Measurements from ENCODE around the gene GRIK4. TPM values are rescaled to one million over a fixed set of nuclear protein-coding genes. Genes with fewer than 3 reads are reported as not detected.

Gene GRIK4
- total RNA-seq, 4 donors from 2014 or later = under 0.01 to 0.69 (median 0.25) TPM

GRCh38 chr11:120800206-120800605 is 288.7 kb downstream of the GRIK4 start:
- WGBS, 2 donors (ENCODE audit: low coverage in 1 of 2) = 64 to 65% methylated on average over 3 to 6 of the region's 7 CpGs

GRCh38 chr11:120801801-120802689 is 290.5 kb downstream of the GRIK4 start:
- Histone ChIP-seq H3K27me3 (peaks cover 44% of the 10 kb centered on the region), H3K9me3 (no peaks in the 10 kb centered on the region), H3K4me1 (no peaks in the 10 kb centered on the region), H3K4me3 (no peak overlapping the region), H3K27ac (no peak overlapping the region), H3K36me3 (no peaks in the 10 kb centered on the region)
- peak; percentile 50 for ATAC-seq
- WGBS, 2 donors (ENCODE audit: low coverage in 1 of 2) = 29 to 68% methylated on average over 4 to 7 of the region's 9 CpGs
- TF ChIP-seq CTCF (IDR thresholded peaks at IDR 0.05) (peak; percentile 64 to 82 (median 77)), POLR2AphosphoS5 (IDR thresholded peaks at IDR 0.05) (no peak)

More at GRCh38 chr11:120800206-120800605, 288.7 kb downstream of the GRIK4 start:
- Histone ChIP-seq H3K4me1 (no peaks in the 10 kb centered on the region), H3K4me3 (no peak overlapping the region), H3K36me3 (no peaks in the 10 kb centered on the region), H3K9me3 (no peaks in the 10 kb centered on the region), H3K27me3 (peaks cover 43% of the 10 kb centered on the region), H3K27ac (no peak overlapping the region)
- no peak for ATAC-seq
- TF ChIP-seq POLR2AphosphoS5 (IDR thresholded peaks at IDR 0.05) (no peak), CTCF (IDR thresholded peaks at IDR 0.05) (no peak), EP300 (IDR thresholded peaks at IDR 0.05) (no peak), POLR2A (IDR thresholded peaks at IDR 0.05) (no peak)

GRCh38 chr11:120805960-120806555 is 294.5 kb downstream of the GRIK4 start:
- Histone ChIP-seq H3K4me3 (no peak overlapping the region), H3K9me3 (no peaks in the 10 kb centered on the region), H3K4me1 (no peaks in the 10 kb centered on the region), H3K27me3 (peaks cover 64% of the 10 kb centered on the region), H3K27ac (no peak overlapping the region), H3K36me3 (no peaks in the 10 kb centered on the region)
- TF ChIP-seq POLR2A (IDR thresholded peaks at IDR 0.05) = no peak
- no peak for TF ChIP-seq POLR2AphosphoS5 (IDR thresholded peaks at IDR 0.05)
- TF ChIP-seq EP300 (IDR thresholded peaks at IDR 0.05) = no peak
- TF ChIP-seq CTCF (IDR thresholded peaks at IDR 0.05) = no peak
- ATAC-seq = no peak
- 60 to 68% methylated on average over 6 to 8 of the region's 9 CpGs for WGBS, 2 donors (ENCODE audit: low coverage in 1 of 2)

- Histone ChIP-seq H3K9me3 (no peaks in the 10 kb centered on the region), H3K36me3 (no peaks in the 10 kb centered on the region), H3K4me1 (no peaks in the 10 kb centered on the region), H3K27me3 (peaks cover 56% of the 10 kb centered on the region), H3K27ac (no peak overlapping the region), H3K4me3 (no peak overlapping the region)
- TF ChIP-seq POLR2A (IDR thresholded peaks at IDR 0.05) (no peak), EP300 (IDR thresholded peaks at IDR 0.05) (no peak), POLR2AphosphoS5 (IDR thresholded peaks at IDR 0.05) (no peak)
- no peak for ATAC-seq
- 66 to 70% methylated on average over 8 of the region's 13 CpGs for WGBS, 2 donors (ENCODE audit: low coverage in 1 of 2)
Measured at GRCh38 chr11:120807414-120808150, 296.0 kb downstream of the GRIK4 start.

- Histone ChIP-seq H3K4me1 (no peaks in the 10 kb centered on the region), H3K27me3 (peaks cover 47% of the 10 kb centered on the region), H3K9me3 (no peaks in the 10 kb centered on the region), H3K36me3 (no peaks in the 10 kb centered on the region), H3K4me3 (no peak overlapping the region), H3K27ac (no peak overlapping the region)
- ATAC-seq = no peak
- TF ChIP-seq POLR2A (IDR thresholded peaks at IDR 0.05) (no peak), EP300 (IDR thresholded peaks at IDR 0.05) (no peak), POLR2AphosphoS5 (IDR thresholded peaks at IDR 0.05) (no peak)
- WGBS, 2 donors (ENCODE audit: low coverage in 1 of 2) = 49% methylated on average over 2 of the region's 5 CpGs; no CpG with 5 or more reads in 1 of the 2 donors
Measured at GRCh38 chr11:120808616-120809050, 297.1 kb downstream of the GRIK4 start.
